Activated CD4-positive, alpha-beta T cell treated with anti-CD3 and anti-CD28 coated beads for 1 hour (primary cell): ENCODE results near the gene CA6.
"Not testable (repeated sequence)": the region's sequence is repeated elsewhere in the genome, so short reads cannot be mapped to it uniquely, and the experiment has no call there.

Source experiments
- DNase-seq: peaks from one replicate; pipeline ENCODE4 v3.0.0-alpha.2; 2020

CA6 gene

GRCh38 chr1:8930116-8930515 lies 15.6 kb upstream of the CA6 start:
- no peak for DNase-seq

- not testable (repeated sequence) for DNase-seq
Observed at GRCh38 chr1:8937051-8937450, 8.6 kb upstream of the CA6 start.

- no peak for DNase-seq
Observed at GRCh38 chr1:8937701-8938100, 8.0 kb upstream of the CA6 start.

GRCh38 chr1:8938232-8938999 lies 7.3 kb upstream of the CA6 start:
- no peak for DNase-seq

- DNase-seq, result no peak
Observed at GRCh38 chr1:8939000-8939265, 6.7 kb upstream of the CA6 start.

- no peak for DNase-seq
Observed at GRCh38 chr1:8939362-8939995, 6.2 kb upstream of the CA6 start.

GRCh38 chr1:8941906-8942305 lies 3.8 kb upstream of the CA6 start:
- no peak for DNase-seq

GRCh38 chr1:8943498-8944405 lies 1.9 kb upstream of the CA6 start:
- DNase-seq, result no peak

- no peak for DNase-seq
Observed at GRCh38 chr1:8947127-8947691, 1.5 kb downstream of the CA6 start.

- DNase-seq, result no peak
Observed at GRCh38 chr1:8950309-8950708, 4.6 kb downstream of the CA6 start.

- no peak for DNase-seq
Observed at GRCh38 chr1:8951231-8951630, 5.6 kb downstream of the CA6 start.

GRCh38 chr1:8955406-8955805 lies 9.7 kb downstream of the CA6 start:
- DNase-seq, result no peak

GRCh38 chr1:8956461-8957349 lies 11.0 kb downstream of the CA6 start:
- no peak for DNase-seq

- DNase-seq, result no peak
Observed at GRCh38 chr1:8962812-8963530, 17.3 kb downstream of the CA6 start.

- no peak for DNase-seq
Observed at GRCh38 chr1:8963963-8964362, 18.3 kb downstream of the CA6 start.

GRCh38 chr1:8965121-8965820 lies 19.6 kb downstream of the CA6 start:
- no peak for DNase-seq

- DNase-seq, result no peak
Observed at GRCh38 chr1:8966606-8967005, 20.9 kb downstream of the CA6 start.

GRCh38 chr1:8968902-8969301 lies 23.2 kb downstream of the CA6 start:
- not testable (repeated sequence) for DNase-seq

GRCh38 chr1:8969937-8970336 lies 24.3 kb downstream of the CA6 start:
- DNase-seq, result no peak

- no peak for DNase-seq
Observed at GRCh38 chr1:8970870-8971337, 25.2 kb downstream of the CA6 start.

- DNase-seq, result no peak
Observed at GRCh38 chr1:8974551-8974950, 28.9 kb downstream of the CA6 start.
